HG03460 (cell line): ENCODE measurements around the gene SLC9A6.
"Not testable (repeated sequence)": the region's sequence is repeated elsewhere in the genome, so short reads cannot be mapped to it uniquely, and the experiment has no call there.

Source experiments
- ATAC-seq: cut with Tn5 transposase; IDR thresholded peaks from one replicate; pipeline ENCODE4 v1.9.1; 2021; ENCODE audit not compliant: unreplicated experiment

SLC9A6 gene

DNA sequence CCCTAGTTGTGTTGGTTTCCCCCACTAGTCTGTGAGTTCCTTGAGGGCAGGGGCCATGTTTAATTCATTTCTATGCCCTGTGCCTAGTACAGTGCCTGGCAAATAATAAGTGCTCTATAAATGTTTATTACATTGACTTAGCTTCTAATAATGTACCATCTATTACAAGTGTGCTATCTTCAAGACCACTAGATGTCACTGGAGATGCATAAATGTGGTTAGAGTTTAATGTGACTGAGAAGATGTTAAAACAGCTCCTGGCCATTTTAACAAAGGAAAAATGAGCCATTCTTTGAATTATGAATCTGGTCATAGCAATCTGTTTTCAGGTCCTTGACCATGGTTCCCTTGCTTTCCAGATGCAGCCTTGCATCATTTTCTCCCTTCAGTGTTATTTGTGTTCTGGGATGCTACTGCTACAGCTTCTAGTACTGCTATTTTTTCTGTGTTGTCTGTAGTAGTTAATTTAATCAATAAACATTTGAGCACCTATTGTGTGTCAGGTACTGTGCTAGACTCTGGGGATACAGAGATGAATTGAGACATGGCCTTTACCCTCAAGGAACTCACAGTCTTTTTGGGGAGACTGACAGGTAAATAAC lies 43.2 kb downstream of the SLC9A6 start:
- ATAC-seq = no peak

- ATAC-seq = no peak
Measured at GRCh38 chrX:136029766-136030165, 44.5 kb downstream of the SLC9A6 start.

DNA sequence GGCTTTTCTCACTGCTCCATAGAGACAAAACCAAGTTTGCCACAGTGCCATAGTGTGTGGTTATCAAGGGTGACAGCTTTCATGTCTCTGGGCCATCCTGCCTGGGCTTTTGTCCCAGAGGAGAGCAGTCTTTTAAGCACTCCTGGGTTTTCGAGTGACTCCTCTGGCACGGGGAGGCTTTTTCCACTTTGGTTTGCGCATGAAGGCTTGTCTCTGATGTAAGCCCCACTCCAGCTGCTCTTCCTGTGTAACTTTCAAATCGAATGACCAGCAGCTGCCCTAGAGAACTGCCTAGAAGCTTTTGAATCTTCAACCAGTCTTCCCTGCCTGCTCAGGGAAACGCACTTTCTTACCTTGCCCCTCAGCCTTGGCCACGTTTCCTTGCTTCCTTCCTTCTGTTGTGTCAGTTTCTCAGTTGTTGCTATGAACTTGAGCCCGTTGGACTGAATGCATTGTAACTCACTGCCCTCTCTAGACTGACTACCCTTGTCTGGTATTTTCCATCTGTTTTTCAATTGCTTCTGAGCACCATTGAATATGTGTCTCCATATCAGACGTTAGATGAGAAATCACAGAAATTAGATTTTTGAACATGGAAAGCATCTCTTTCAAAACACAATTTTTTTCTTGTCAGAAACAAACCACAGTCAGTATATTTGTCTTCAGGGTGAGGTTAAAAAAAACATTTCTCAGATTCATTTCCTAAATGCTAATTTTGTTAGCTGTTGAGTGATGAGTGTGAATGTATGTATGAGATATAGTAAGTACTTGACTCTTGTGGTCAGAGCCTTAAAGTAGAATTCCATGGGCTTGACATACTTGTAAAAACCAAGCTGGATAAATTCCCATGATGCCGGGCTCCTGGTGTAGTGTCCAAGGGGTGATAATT lies 45.3 kb downstream of the SLC9A6 start:
- ATAC-seq = no peak

DNA sequence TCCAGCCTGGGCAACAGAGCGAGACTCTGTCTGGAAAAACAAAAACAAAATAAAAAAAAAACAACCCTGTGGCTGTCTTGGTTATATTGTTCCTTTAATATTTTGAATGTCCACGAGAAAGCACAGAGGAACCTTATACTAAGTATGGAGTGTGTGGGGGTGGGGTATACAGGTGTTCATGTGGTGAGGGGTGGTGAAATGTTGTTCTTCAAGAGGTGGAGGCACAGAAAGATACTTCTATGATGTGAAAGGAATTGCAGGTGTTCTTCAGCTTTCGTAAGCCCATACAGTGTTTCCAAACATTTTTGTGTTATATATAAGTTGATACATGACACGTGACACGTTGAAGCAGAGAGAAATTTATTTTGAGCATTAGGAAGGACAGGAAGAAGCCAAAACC lies 46.4 kb downstream of the SLC9A6 start:
- no peak for ATAC-seq

DNA sequence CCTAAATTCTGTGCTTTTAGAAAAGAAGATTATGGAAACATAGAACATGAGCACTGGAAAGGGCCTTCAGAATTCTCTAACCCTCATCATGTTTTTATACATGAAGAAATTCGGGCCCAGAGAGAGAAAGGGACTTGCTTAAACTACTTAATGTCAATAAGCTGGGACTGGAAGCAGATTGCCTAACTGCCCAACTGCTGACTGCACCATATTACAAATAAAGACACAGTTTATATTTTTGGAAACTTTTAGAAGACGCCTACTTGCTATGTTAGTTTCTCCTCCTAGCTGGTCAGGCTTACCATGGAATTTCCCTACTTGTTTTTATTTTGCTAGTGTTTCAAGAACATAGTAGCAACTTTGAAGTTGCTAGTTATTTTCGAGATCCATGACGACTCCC lies 47.1 kb downstream of the SLC9A6 start:
- ATAC-seq = no peak

DNA sequence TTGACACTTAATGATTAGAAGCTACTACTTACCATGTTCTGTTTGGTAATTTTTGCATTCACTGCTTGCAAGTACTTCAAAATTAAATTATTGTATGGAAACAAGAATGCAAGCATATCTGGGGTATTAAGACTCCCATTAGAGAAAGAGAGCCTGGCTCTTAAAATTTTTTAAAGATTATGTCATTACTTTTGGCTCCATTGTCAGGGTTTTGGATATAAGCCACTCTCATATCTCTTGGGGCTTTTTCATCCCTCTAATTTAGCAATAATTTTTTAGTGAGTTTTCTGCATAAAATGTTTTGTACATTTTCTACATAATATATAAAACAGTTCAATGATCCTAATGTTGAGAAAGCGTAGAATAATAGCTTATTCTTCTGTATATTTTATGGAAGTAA lies 49.4 kb downstream of the SLC9A6 start:
- ATAC-seq = no peak

DNA sequence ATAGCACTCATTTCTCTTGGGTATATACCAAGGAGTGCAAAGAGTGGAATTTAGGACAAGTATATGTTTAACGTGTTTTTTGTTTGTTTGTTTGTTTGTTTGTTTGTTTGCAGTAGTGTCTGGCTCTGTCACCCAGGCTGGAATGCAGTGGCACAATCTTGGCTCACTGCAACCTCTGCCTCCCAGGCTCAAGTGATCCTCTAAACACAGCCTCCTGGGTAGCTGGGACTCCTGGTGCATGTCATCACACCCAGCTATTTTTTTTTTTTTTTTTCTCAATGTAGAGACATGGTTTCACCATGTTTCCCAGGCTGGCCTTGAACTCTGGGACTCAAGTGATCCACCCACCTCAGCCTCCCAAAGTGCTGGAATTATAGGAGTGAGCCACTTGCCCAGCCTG lies 50.4 kb downstream of the SLC9A6 start:
- no peak for ATAC-seq

GRCh38 chrX:136039485-136039884 lies 54.2 kb downstream of the SLC9A6 start:
- no peak for ATAC-seq

- no peak for ATAC-seq
Measured at GRCh38 chrX:136039968-136040367, 54.7 kb downstream of the SLC9A6 start.

DNA sequence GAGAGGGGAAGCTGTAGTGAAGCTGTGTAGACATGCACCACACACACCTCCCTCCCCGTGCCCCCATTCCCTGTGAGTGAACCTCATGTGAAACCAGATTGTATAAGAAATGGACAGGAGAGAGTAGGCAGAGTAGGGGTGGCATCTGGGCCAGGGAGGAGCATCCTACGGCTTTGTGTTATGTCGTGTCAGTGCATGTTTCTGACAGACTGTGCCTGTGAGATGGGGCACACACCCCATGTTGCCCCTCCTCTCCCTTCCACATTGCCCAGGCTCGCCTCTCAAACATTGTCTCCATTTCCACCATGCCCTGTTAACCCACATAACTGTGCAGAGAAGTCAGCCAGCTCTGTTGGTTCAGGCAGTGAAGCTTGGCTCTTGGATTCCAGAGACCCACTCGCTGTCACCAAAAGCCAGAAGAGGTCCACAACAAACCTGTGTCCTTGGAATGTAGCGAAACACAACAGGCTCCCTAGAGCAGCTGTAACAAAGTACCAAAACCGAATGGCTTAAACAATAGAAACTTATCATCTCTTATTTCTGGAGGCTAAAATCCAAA lies 56.1 kb downstream of the SLC9A6 start:
- no peak for ATAC-seq

DNA sequence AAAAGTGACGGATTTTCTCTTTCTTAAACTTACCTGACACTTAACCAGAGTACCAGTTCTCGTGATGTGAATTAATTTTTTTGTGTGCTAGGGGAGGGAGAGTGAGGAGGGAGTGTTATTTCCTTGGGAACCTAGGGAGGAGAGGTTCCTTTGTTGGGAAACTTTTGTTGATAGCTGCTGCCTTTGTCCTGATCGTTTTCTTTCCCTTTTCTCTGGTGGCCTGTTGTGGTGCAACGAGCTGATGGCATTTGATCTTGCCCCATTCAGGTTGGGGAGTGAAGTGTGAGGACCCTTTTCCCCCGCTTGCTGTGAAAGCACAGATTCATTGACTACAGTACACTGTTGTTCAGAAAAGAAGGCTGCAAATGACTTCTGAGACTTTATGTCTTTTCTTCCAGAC lies 59.8 kb downstream of the SLC9A6 start:
- ATAC-seq = no peak

DNA sequence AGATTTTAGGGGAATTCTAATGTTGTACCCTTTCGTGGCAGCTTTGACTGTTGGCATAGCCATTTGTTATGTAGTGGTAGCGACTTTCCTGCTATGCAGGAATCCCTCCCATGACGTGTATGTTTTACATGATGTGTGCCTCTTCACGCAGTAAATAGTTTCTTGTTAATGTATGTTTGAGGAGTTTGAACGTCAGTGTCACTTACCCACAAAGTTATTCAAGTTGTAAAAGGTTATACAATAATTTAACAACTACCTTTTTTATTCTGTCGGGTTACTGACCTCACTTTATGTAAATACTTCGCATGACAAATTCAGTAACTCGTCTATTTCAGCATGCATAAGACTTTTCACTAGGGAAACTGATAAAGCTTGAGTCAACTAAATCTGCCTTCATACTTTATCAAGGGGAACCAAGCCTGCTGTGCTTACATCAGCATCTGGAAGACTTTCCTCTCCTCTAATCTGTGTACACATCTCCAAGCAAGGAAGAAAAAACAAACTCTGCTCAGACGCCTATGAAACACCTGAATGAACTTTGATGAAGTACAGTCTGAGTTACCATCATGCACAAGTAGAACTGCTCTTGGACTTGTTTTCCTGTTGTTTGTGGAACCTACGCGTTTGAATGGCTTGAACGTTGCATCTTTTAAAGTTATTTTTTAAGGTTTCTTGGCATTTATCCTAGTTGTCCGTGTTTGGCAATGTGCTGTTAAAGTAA lies 61.2 kb downstream of the SLC9A6 start:
- ATAC-seq = no peak

GRCh38 chrX:136047016-136047642 lies 61.9 kb downstream of the SLC9A6 start:
- no peak for ATAC-seq

DNA sequence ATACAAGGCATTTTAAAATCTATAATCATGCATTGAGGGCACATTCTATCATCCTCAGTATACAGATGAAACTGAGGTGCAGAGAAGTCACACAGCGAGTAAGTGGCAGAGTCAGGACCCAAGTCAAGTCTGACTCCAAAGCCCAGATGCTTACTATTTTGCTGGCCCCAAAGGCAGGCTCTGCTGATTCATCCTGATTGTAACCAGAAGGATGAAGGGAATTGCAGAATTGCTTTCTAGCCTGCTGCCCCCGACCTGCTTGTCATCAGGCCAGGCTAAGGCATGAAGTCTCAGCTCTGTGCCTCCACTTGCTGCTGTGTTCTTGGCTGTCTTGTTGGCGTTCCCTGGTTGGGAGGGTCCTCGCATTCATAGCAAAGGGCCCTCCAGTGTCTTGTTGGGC lies 62.7 kb downstream of the SLC9A6 start:
- no peak for ATAC-seq

DNA sequence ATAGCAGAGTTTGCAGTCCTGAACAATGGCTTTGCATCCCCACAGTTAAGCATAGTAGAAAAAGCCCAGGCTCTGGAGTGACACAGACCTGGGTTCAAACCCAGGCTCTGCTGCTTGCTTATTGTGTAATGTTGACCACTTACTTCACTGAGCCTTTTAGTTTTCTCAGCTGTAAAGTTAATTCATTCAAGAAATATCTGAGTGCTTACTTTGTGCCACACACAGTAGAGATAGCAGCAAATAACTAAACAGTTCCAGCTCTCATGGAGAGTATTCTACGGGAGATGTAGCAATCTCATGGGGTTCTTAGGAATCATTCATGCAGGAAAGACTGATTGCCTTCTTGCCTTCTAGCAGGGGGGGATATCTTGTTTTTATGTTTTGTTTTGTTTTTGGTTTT lies 63.2 kb downstream of the SLC9A6 start:
- no peak for ATAC-seq

- ATAC-seq = no peak
Measured at GRCh38 chrX:136049608-136050007, 64.4 kb downstream of the SLC9A6 start.

- ATAC-seq = not testable (repeated sequence)
Measured at GRCh38 chrX:136050875-136051274, 65.6 kb downstream of the SLC9A6 start.

DNA sequence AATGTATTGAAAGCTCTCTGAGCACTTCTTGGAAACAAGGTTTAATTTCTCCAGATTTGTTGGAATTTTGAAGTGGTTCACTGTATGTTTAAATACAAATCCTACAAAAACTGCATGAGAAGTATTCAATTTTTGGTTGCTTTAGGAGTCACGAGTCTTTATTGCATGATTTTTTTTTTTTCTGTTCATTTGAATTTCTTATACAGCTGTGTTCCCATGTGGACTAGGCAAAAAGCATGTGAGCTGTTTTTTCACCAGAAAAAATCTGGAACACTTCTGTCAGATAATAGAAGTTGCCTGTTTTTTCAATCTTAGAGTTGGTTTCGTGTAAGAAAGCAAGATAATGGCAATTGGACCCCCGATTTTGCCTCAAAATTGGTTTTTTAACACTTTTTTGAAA lies 66.4 kb downstream of the SLC9A6 start:
- ATAC-seq = no peak

- ATAC-seq = no peak
Measured at GRCh38 chrX:136055651-136056221, 70.5 kb downstream of the SLC9A6 start.

DNA sequence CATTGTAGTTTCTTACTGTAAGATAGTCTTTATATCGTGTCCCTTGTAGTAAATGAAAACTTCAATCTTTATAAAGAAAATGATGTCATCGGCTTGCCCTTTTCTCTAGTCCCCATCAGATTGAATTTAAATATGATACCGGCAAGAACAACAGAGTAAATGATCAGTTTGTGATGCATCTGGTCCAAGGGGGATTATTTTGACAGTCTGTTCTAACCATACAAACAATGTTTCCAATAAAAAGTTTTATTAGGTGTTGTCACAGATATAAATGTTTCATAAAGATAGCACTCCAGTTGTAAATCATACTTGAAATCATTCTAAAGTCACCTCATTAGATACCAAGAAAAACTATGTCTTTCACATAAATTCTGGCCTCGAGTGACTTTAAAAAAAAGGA lies 72.3 kb downstream of the SLC9A6 start:
- no peak for ATAC-seq

- no peak for ATAC-seq
Measured at GRCh38 chrX:136059350-136059749, 74.1 kb downstream of the SLC9A6 start.
